RWPE2 (cell line): Measurements from ENCODE around the gene SIGLEC9.
"Not testable (repeated sequence)": the region's sequence is repeated elsewhere in the genome, so short reads cannot be mapped to it uniquely, and the experiment has no call there.

Experiments used
- ATAC-seq: fragments of 200-7000 bp; cut with Tn5 transposase; 3 replicates; pipeline ENCODE4 v1.9.1; 2021; ENCODE audit warnings: low read depth
- DNase-seq: peaks from one replicate; pipeline ENCODE4 v3.0.0-alpha.2; 2020; ENCODE audit warnings: low spot score
- H3K27ac ChIP-seq: fragments of 450-650 bp; 2 replicates; pipeline ENCODE4 v1.5.1; 2017; ENCODE audit warnings: mild to moderate bottlenecking; ENCODE audit not compliant: poor library complexity, severe bottlenecking
- H3K27me3 ChIP-seq: fragments of 250-450 bp; sonication (Bioruptor Pico); 2 replicates; pipeline ENCODE4 v1.5.1; 2021; ENCODE audit warnings: mild to moderate bottlenecking, moderate library complexity; ENCODE audit not compliant: insufficient read depth, poor library complexity, severe bottlenecking
- H3K36me3 ChIP-seq: fragments of 250-450 bp; sonication (Bioruptor Pico); 2 replicates; pipeline ENCODE4 v1.5.1; 2020; ENCODE audit warnings: low read depth, mild to moderate bottlenecking, moderate library complexity
- H3K4me1 ChIP-seq: fragments of 250-450 bp; sonication (Bioruptor Pico); 2 replicates; pipeline ENCODE4 v1.5.1; 2021; ENCODE audit warnings: mild to moderate bottlenecking, moderate library complexity; ENCODE audit not compliant: insufficient read depth, poor library complexity, severe bottlenecking
- H3K4me3 ChIP-seq: fragments of 250-450 bp; sonication (Bioruptor Pico); 2 replicates; pipeline ENCODE4 v1.5.1; 2021; ENCODE audit warnings: mild to moderate bottlenecking, moderate library complexity; ENCODE audit not compliant: severe bottlenecking
- H3K9me3 ChIP-seq: fragments of 250-450 bp; sonication (Bioruptor Pico); 2 replicates; pipeline ENCODE4 v1.5.1; 2021; ENCODE audit warnings: mild to moderate bottlenecking, moderate library complexity; ENCODE audit not compliant: severe bottlenecking
- TF ChIP-seq, protein P1 (sequence below): fragments of 450-650 bp; IDR thresholded peaks from one replicate; pipeline ENCODE4 v1.5.1; 2017; ENCODE audit warnings: mild to moderate bottlenecking, moderate library complexity; ENCODE audit not compliant: poor library complexity, severe bottlenecking

SIGLEC9 gene

GRCh38 chr19:51169283-51169918, 44.7 kb downstream of the SIGLEC9 start:
- H3K4me1 ChIP-seq, DNase-seq, H3K27ac ChIP-seq, H3K4me3 ChIP-seq, H3K9me3 ChIP-seq, ATAC-seq, H3K36me3 ChIP-seq: not testable (repeated sequence)
- TF ChIP-seq, protein P1, sequence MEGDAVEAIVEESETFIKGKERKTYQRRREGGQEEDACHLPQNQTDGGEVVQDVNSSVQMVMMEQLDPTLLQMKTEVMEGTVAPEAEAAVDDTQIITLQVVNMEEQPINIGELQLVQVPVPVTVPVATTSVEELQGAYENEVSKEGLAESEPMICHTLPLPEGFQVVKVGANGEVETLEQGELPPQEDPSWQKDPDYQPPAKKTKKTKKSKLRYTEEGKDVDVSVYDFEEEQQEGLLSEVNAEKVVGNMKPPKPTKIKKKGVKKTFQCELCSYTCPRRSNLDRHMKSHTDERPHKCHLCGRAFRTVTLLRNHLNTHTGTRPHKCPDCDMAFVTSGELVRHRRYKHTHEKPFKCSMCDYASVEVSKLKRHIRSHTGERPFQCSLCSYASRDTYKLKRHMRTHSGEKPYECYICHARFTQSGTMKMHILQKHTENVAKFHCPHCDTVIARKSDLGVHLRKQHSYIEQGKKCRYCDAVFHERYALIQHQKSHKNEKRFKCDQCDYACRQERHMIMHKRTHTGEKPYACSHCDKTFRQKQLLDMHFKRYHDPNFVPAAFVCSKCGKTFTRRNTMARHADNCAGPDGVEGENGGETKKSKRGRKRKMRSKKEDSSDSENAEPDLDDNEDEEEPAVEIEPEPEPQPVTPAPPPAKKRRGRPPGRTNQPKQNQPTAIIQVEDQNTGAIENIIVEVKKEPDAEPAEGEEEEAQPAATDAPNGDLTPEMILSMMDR, result peak; percentile 85
- peaks cover 20% of the 10 kb centered on the region for H3K27me3 ChIP-seq

DNA sequence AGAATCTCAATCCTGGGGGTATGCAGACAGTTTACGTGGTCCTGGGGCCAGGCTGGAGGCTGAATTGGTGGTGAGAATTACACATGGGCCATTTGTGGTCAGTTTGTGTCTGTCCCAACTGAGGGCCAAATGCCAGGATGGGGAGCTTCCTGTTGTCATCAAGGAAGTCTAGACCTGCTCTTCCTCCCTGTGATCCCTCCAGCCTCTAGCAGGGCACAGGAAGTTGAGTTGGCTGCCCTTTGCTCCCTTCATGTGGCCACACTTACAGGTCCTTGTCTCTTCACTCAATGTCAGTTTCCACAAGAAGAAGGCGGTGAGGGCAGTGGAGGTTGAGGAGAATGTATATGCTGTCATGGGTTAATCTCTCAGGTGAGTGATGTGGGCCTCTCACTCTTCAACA, 47.5 kb downstream of the SIGLEC9 start:
- no peak overlapping the region for H3K27ac ChIP-seq
- no peaks in the 10 kb centered on the region for H3K9me3 ChIP-seq
- no peaks in the 10 kb centered on the region for H3K36me3 ChIP-seq
- TF ChIP-seq, protein P1, result no peak
- peaks cover 20% of the 10 kb centered on the region for H3K27me3 ChIP-seq
- H3K4me1 ChIP-seq, result no peaks in the 10 kb centered on the region
- DNase-seq, result no peak
- no peak for ATAC-seq
- H3K4me3 ChIP-seq, result no peak overlapping the region

- Histone ChIP-seq H3K27me3 (peaks cover 25% of the 10 kb centered on the region), H3K9me3 (no peaks in the 10 kb centered on the region), H3K27ac (no peak overlapping the region), H3K4me3 (no peak overlapping the region), H3K36me3 (no peaks in the 10 kb centered on the region), H3K4me1 (no peaks in the 10 kb centered on the region)
- TF ChIP-seq, protein P1, result no peak
- no peak for DNase-seq
- ATAC-seq, result no peak
These were observed 49.0 kb downstream of the SIGLEC9 start for GRCh38 chr19:51173681-51174080.

DNA sequence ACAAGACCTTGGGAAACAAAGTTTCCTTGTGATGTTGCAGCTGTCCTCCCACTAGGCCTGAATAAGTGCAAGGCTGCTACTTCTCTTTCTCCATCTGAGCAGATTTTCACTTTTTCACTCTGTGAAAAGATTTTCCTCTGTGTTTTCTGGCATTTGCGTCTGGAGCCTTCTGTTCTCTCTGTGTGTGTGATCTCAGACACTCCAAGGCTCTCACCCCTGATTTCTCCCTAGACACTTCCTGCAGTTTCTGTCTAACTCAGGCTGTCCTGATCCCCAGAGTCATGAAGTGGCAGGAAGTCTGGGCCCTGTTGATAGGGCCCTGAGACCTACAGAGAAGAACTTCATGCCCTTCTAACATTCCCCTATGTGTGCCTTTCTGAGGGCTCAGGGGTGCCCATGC, 54.5 kb downstream of the SIGLEC9 start:
- Histone ChIP-seq H3K27ac (no peak overlapping the region), H3K4me1 (no peaks in the 10 kb centered on the region), H3K4me3 (no peak overlapping the region), H3K36me3 (no peaks in the 10 kb centered on the region), H3K9me3 (no peaks in the 10 kb centered on the region), H3K27me3 (peaks cover 4% of the 10 kb centered on the region)
- TF ChIP-seq, protein P1, result no peak
- no peak for ATAC-seq
- no peak for DNase-seq
